Mammary microvascular endothelial cell (primary cell): ENCODE results near the gene HOXC12. TPM values are rescaled to one million over a fixed set of nuclear protein-coding genes. Genes with fewer than 3 reads are reported as not detected.

Experiments used
- total RNA-seq: library from RNA; depleted of rRNA; stranded (reverse); fragments of >200 nt; gene quantifications from 2 replicates; pipeline ENCODE4 v1.2.3, GENCODE V29; 2015

Gene HOXC12
- not detected in 2 replicates for total RNA-seq

GRCh38 chr12:53954694-53955035, at the start of gene HOXC12:
Gene HOXC12, plus strand, starts transcription at chr12:53954903. Its CDS starts 27 bp downstream, at chr12:53954930.

DNA sequence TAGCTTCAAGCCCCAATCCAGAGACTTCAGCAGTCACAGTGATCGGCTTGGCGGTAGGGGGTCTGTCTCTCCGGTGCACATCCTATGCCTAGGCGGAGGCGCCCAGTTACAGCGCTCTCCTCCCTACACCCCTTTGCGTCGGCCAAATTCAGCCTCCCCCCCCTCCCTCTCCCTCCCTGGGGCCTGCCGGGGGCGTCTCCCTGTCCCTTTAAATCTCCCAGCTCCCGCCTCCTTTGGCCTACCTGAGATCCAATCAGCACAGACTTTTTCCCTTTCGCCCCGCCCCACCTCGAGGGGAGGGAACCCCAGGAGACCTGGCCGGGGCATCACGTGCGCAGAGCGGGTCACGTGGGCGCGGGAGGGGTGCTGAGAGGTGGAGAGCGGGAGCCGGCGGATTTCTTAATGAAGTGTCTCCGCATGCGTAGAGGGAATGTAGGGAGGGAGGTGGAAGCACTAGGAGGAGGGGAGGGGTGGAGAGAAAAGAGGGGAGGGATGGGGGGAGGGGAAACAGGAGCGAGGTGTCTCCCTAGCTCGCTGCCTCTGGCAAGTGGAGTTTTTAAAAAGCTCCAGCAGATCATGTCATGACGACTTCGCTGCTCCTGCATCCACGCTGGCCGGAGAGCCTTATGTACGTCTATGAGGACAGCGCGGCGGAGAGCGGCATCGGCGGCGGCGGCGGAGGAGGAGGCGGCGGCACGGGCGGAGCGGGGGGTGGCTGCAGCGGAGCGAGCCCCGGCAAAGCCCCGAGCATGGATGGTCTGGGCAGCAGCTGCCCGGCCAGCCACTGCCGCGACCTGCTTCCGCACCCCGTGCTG, 16.2 kb upstream of the HOXC12 start, which contains the start of gene HOXC13:
Gene HOXC13 (plus strand): TSS at position 506 of the 815 bp plus-strand sequence. CDS start 76 bp downstream, at position 582.

GRCh38 chr12:53972722-53973235, 18.1 kb downstream of the HOXC12 start, which contains the start of gene HOXC11:
Gene HOXC11, plus strand, starts transcription at chr12:53973126. Its CDS starts 116 bp downstream, at chr12:53973242.

DNA sequence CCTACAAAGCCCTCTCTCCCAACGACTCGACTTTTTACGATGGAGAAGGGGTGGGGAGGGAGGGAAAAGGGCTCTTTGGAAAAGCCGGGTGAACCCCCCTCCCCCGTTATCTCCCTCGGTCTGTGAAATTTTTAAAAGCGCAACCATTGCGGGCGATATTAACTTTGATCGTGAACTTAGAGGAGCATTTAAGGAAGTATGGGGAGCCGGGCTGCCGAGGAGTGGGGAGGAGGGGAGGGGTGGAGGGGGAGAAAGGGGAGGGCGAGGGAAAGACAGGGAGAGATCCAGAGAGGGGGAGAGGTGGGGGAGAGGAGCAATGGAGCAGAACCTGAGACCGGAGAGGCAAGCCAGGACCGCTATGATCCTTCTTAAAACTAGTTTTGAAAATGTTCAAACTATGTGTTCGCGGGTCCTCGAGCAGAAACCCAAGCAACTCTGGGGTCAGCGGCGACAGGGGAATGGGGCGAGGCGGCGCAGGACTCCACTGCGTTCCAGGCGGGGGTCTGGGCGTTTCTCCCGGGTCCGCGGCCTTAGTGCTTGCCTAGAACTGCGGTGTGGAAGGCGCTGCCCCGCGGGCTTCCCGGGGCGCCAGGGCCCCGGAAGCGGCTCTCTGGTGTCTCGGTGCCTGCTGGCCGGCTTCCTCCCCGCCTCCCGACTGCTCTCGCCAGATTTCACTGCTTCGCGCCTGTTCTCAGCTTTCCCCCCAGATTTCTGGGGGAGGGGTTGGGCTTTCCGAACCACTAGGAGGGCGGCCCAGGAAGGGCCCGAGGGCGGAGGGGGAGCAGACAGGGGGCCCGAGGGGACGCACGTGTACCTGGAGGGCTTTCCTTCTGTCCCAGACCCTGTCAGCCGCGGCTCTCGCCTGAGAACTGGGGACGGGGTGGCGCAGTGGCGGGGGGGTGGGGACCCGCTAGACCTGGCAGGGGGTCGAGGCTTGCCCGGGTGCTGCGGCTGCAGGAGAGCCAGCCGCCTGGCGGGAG, 19.7 kb downstream of the HOXC12 start, which contains the start of gene HOTAIR:
Gene HOTAIR (minus strand): TSS at position 871 of the 980 bp plus-strand sequence.

DNA sequence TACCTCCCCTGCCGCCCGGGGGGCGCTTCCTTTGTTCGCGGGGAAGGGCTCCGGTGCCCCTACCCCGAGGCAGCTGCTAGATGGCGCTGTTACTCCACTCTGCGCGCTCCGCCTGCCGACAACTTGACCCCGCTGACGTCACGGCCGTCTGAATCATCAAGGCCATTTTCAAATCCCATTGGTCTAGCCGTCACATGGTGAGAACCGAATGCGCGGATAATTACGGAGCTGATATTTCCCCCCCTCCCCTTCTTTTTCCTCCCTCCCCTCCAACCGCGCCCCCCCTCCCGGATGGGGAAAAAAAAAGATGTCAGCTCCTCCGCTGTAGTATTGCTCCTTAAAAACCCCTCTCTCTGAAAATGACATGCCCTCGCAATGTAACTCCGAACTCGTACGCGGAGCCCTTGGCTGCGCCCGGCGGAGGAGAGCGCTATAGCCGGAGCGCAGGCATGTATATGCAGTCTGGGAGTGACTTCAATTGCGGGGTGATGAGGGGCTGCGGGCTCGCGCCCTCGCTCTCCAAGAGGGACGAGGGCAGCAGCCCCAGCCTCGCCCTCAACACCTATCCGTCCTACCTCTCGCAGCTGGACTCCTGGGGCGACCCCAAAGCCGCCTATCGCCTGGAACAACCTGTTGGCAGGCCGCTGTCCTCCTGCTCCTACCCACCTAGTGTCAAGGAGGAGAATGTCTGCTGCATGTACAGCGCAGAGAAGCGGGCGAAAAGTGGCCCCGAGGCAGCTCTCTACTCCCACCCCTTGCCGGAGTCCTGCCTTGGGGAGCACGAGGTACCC, 30.4 kb downstream of the HOXC12 start, which contains the start of gene HOXC10:
Gene HOXC10 (plus strand): TSS at position 246 of the 791 bp plus-strand sequence. CDS start 114 bp downstream, at position 360.

DNA sequence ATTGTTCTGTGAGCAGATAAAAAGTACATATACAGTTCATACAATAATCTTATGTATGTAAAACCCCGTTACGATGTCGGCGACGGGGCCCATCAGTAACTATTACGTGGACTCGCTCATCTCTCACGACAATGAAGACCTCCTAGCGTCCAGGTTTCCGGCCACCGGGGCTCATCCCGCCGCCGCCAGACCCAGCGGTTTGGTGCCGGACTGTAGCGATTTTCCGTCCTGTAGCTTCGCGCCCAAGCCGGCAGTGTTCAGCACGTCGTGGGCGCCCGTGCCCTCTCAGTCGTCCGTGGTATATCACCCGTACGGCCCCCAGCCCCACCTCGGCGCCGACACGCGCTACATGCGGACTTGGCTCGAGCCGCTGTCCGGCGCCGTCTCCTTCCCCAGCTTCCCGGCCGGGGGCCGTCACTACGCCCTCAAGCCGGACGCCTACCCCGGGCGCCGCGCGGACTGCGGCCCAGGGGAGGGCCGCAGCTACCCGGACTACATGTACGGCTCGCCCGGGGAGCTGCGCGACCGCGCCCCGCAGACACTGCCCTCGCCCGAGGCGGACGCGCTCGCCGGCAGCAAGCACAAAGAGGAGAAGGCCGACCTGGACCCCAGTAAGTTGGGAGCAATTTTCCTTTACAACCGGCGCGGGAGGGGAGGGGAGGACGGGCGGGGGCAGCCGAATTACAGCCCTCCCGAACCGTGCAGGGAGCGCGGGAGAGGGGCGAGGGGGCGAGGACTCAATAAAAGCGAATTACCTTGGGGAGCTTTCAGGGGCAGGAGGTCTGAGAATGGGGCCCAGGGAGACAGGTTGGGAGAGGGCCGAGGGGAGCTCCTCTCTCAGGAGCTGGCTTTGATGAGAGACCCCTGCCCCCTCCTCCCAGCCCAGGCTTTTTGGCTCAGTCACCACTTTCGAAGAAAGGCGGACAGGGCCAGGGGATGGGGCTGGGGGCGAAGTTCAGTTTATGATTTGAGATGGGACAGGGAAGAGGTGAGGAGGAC, 45.7 kb downstream of the HOXC12 start, which contains the start of gene HOXC9:
Gene HOXC9 (plus strand): TSS at position 46 of the 999 bp plus-strand sequence. CDS start 28 bp downstream, at position 74.

Other genes with a start within 250 kb of the HOXC12 start
- gene CALCOCO1, start 227.5 kb upstream of the HOXC12 start, total RNA-seq, result 32.6 and 45.5 TPM in 2 replicates
- gene CISTR, start 202.9 kb upstream of the HOXC12 start, total RNA-seq, result not detected in 2 replicates
- gene HOXC13, start 16.1 kb upstream of the HOXC12 start, total RNA-seq, result not detected in 2 replicates
- gene HOXC11, start 18.2 kb downstream of the HOXC12 start, total RNA-seq, result not detected in 2 replicates
- gene HOTAIR, start 20.1 kb downstream of the HOXC12 start, total RNA-seq, result not detected in 2 replicates
- not detected in 2 replicates for gene HOXC10, start 30.2 kb downstream of the HOXC12 start, total RNA-seq
- not detected in 2 replicates for gene HOXC9, start 45.3 kb downstream of the HOXC12 start, total RNA-seq
- gene HOXC8, start 54.1 kb downstream of the HOXC12 start, total RNA-seq, result not detected in 2 replicates
- not detected in 2 replicates for gene HOXC6, start 73.5 kb downstream of the HOXC12 start, total RNA-seq
- not detected in 2 replicates for gene HOXC5, start 78.1 kb downstream of the HOXC12 start, total RNA-seq
- not detected in 2 replicates for gene HOXC4, start 98.9 kb downstream of the HOXC12 start, total RNA-seq
- 28.0 and 42.6 TPM in 2 replicates for gene SMUG1, start 234.1 kb downstream of the HOXC12 start, total RNA-seq